HG02943 (cell line): ENCODE data around the gene KCNIP4.

Experiments used
- ATAC-seq: cut with Tn5 transposase; IDR thresholded peaks from one replicate; pipeline ENCODE4 v1.9.1; 2021; ENCODE audit warnings: mild to moderate bottlenecking, low read depth, moderate library complexity; ENCODE audit not compliant: unreplicated experiment

KCNIP4 gene

DNA sequence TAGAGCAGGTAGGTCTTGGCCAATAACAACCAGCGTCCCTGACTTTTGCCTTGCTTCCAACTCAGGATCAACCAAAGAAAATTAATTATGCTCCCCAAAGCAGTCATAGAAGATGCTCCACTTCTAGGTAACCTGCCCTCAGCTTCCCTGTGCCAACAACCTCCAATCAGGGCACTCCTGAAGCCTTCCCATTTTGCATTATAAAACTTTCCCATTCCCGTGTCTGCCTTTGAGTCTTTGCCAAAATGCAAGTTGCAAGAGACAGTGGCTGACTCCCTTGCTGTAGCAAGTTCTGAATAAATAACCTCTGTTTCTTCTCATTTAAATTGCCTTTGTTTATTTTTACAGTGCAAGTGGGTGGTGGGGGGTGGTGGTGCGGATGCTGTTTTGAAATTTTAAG, 830.3 kb downstream of the KCNIP4 start:
- ATAC-seq, result no peak

GRCh38 chr4:21117541-21118180, 830.9 kb downstream of the KCNIP4 start:
- no peak for ATAC-seq

- ATAC-seq, result no peak
Measured at GRCh38 chr4:21113496-21114223, 834.9 kb downstream of the KCNIP4 start.

DNA sequence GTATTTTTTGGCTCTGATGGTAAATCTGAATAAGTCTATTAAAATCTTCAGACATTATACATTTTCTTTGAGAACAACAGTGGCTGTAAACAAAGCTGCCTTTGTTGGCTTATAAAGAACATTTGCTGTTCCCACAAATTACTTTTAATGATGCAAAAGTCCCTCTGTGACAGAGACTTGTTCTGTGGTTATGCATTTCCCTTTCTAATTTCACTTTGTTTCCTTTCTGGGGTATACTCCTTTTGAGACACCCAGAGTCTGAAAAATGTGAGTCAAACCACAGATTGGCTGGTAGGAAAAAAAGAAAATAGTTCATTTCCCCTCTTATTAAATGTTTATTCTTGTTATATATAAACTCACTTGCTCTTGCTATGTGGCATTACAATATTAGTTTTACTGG, 845.9 kb downstream of the KCNIP4 start:
- ATAC-seq, result no peak

DNA sequence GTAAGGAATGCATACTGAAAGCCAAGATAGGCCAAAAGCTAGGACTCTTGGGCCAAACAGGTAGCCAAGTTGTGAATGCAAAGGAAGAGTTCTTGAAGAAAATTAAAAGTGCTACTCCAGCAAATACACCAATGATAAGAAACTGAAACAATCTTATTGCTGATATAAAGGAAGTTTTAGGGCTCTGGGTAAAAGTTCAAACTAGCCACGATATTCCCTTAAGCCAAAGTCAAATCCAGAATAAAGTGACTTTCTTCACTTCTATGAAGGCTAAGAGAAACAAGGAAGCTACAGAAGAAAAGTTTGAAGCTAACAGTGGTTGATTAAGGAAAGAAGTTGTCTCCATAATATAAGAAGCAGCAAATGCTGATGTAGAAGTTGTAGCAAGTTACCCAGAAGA, 850.7 kb downstream of the KCNIP4 start:
- no peak for ATAC-seq

DNA sequence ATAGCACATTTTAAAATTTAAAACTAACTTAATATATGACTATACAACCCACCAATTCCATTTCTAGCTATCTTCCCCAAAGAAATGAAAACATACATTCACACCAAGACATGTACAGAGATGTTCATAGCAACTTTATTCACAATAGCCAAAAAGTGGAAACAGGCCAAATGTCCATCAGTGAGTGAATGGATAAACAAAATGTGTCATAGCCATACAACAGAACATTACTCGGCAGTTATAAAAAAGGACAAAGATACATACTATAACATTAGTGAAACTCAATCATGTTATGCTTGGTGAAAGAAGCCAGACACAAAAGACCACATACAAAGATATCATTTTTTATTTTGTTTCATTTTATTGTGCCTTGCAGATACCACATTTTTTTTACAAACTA, 851.5 kb downstream of the KCNIP4 start:
- no peak for ATAC-seq

GRCh38 chr4:21092531-21092930, 856.0 kb downstream of the KCNIP4 start:
- no peak for ATAC-seq

DNA sequence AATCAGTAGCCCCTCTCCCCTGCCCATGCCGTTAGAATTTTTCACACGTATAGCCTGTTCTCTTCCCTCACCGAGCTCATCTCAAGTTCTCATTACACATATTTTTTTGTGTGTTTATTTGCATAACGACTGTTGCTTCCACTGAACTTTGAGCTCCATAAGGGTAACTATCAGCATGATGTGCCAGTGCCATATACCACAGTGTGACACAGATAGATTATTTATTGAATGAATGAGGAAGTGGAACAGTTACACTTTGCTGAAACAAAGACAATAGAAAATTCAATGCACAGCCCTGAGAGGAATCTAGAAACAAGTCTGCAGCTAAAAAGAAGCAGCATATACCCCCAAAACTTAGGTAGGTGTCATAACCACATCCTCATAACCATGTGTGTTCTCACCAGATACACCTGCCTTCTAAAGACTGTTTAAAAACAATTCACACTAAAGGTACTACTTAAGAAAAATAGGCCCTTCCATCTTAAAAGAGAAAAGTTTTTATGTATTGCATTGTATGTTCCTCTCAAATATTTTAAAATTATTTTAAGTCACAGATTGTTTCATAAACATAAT, 858.4 kb downstream of the KCNIP4 start:
- no peak for ATAC-seq

GRCh38 chr4:21083413-21083812, 865.2 kb downstream of the KCNIP4 start:
- no peak for ATAC-seq

DNA sequence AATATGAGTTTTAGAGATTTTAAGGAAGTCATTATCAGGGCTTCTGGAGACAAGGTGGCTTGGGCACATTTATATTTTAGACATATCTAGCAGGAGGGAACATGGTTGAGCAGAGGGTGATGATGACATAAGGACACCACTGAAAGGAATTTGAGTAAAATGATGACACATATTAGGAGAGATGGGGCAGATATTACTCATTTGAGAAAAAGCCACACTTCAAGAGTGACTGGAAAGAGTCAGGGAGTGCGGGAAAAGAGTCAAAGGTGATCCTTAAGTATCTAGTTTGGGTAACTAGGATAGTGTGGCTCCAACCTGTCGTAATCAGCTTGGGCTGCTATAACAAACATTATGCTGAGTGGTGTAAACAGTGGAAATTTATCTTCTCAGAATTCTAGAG, 870.6 kb downstream of the KCNIP4 start:
- ATAC-seq, result no peak

DNA sequence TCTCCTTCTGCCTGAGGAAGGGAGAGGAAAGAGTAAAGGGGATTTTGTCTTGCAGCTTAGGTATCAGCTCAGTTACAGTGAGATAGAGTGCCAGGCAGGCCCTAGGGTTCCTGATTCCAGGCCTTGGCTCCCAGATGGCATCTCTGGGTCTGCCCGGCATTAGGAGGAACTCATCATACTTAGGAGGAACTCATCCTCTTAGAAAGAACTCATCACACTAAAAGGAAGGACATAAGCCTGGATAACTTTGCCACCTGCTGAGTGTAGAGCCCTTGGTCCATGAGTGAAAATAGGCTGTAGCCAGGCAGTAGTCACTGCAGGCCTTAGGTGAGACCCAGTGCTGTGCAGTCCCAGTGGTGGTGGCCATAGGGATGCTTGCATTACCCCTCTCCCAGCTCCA, 881.2 kb downstream of the KCNIP4 start:
- no peak for ATAC-seq

- no peak for ATAC-seq
Measured at GRCh38 chr4:21061902-21062301, 886.7 kb downstream of the KCNIP4 start.

DNA sequence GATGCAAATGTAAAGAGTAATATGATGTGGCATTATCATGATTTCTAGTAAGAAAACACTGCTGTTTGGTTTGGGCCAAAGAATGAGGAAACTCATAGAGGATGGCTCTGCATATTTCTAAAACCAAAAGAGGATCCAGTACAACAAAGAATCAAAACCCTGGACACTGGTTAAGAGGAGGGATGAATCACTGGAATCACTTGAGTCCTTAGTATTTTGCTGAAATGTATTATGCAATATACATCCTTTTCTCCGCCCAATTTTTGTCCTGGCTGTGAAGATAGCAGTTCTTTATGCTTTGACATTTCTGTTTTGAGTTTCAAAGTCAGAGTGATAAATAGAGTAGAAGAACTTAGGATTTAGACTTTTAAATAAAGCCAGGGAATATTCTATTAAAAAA, 902.4 kb downstream of the KCNIP4 start:
- no peak for ATAC-seq

DNA sequence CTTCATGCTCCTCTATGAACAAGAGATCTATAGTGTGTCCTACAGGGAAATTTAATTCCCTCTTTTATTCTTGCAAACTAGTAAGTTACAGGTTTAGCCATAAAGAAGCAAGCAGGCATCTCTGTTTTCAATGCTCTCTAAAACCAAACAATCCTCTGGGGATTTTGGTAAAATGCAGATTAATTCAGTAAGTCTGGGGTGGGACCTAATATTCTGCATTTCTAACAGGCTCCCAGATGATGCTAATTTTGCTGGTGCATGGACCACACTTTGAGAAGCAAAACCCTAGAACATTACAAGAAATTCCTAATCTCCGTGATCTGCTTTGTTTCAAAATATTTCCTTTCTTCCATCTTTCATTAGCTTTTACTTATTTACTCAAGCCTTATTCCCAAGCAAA, 903.5 kb downstream of the KCNIP4 start:
- ATAC-seq, result no peak

GRCh38 chr4:21041708-21042107, 906.9 kb downstream of the KCNIP4 start:
- ATAC-seq, result no peak

DNA sequence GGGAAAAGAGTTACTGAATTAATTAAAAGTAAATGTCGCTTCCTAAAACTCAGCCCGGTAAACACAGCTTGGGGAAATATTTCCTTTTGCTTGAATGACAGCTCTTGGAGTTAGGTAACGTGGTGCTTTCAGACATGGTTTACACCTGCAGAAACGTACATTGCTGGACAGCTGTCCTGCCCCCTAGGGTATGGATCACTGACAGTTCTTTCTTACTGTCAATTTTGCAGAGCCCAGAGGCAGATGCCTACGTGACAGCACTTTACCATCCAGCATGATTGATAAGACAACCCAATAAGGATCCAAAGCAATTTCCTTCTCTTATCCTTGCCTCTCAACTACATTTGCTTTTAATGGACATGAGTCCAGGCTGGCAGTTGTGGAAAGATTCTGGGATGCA, 913.8 kb downstream of the KCNIP4 start:
- no peak for ATAC-seq

DNA sequence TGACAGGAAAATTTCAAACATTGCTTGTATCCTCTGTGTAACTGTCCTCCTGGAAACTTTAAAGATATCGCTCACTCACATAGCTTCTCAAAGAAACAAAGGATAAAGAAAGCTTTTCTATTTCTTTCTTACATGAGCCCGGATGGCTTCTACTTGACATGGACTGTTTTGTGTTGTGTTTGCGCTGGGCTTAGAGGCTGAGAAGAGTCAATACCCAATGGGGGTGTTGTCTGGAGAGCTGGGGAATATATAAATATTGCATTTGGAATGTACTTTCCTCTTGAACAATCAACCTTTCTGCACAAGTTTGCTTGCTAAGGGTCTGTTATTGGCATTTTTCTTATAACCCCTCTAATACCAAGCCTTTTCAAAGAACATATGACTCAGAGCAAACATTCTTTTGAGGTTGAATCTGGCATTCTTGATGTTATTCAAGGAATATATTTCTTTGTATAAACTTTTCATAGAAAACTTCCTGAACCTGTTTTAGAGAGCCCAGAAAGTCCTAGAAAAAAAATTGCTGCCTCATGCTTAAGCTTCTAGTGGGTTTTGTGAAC, 916.4 kb downstream of the KCNIP4 start:
- ATAC-seq, result no peak

- no peak for ATAC-seq
Measured at GRCh38 chr4:21018817-21019216, 929.8 kb downstream of the KCNIP4 start.

DNA sequence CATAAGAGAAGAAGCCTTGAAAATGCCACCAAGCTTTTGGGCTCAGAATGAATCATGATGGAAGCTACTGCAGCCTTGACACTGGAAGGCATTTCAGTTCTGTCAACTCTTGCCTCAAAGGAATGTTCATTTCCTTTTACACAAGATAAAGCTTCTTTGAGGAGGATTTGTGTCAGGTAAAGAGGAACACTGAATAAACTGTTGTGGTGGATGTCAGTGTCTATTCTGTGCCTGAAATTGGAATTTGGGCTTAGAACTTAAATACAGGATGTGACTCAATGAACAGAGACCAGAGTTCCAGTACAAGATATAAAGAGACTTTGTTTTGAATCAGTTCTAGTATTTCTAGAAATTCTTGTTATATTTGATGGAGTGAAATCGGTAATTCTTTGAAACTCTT, 935.1 kb downstream of the KCNIP4 start:
- no peak for ATAC-seq

DNA sequence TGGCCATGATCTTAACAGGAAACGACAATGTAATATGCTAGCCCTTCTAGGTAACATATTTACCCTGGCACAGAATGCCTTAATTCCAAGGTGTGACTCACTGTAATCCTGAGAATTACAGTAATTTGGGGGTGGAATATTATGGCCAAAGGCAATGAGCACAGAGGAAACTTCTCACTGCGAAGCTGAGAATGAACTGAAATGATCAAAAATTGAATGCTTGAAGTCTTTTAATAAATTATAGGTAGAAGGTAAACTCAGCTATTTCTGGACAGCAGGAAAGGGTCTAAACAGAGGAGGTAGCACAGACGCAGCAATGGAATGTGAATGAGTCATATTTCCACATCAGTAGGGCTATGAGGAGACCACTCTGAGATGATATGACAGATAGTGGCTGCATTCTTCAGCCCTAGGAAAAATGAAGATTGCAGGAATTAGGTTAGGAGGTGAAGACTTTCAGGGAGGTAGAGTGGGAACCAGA, 935.7 kb downstream of the KCNIP4 start:
- no peak for ATAC-seq

GRCh38 chr4:21011106-21011505, 937.5 kb downstream of the KCNIP4 start:
- ATAC-seq, result no peak

DNA sequence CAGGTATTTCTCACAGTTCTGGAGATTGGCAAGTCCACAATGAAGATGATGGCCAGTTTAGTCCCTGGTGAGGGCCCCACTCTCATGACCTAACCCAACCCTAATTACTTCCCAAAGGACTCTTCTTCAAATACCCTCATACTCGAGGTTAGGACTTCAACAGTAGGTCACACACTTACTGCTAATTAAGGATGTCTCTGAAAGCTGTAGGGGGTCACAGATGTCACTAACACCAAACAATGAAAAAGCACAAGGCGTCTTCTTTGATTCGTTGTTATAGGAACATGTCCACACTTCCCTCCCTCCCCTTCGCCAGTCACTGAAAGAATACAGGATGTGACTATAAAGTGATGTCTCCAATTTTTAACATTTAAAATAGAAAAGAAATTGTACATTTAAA, 938.6 kb downstream of the KCNIP4 start:
- ATAC-seq, result no peak
